ENCODE results near the gene SF3B6. TPM values are rescaled to one million over a fixed set of nuclear protein-coding genes. Genes with fewer than 3 reads are reported as not detected.

Gene SF3B6
- total RNA-seq, 1 donor = 146 TPM

- H3K4me3 ChIP-seq (ENCODE audit: low read depth, low read length) = no peak overlapping the region
- no peak for TF ChIP-seq CTCF (IDR thresholded peaks at IDR 0.05; ENCODE audit: insufficient read depth, low read depth, low read length)
Measured at GRCh38 chr2:24052951-24053350, 23.2 kb downstream of the SF3B6 start.

GRCh38 chr2:24051833-24052232 is 24.3 kb downstream of the SF3B6 start:
- DNase-seq (ENCODE audit: low read depth) = no peak
- no peak for TF ChIP-seq CTCF (IDR thresholded peaks at IDR 0.05; ENCODE audit: insufficient read depth, low read depth, low read length)
- H3K4me3 ChIP-seq (ENCODE audit: low read depth, low read length) = no peak overlapping the region

More at GRCh38 chr2:24052951-24053350, 23.2 kb downstream of the SF3B6 start:
- DNase-seq (ENCODE audit: low read depth) = no peak

- TF ChIP-seq CTCF (IDR thresholded peaks at IDR 0.05; ENCODE audit: insufficient read depth, low read depth, low read length) = no peak
- H3K4me3 ChIP-seq (ENCODE audit: low read depth, low read length) = peak overlapping the region; percentile 73
- peak; percentile 8 for DNase-seq (ENCODE audit: low read depth)
Measured at GRCh38 chr2:24050041-24050979, 25.8 kb downstream of the SF3B6 start.

- peak; percentile 46 for DNase-seq (ENCODE audit: low read depth)
- H3K4me3 ChIP-seq (ENCODE audit: low read depth, low read length) = peak within 1 kb of the TSS; percentile 73
- no peak for TF ChIP-seq CTCF (IDR thresholded peaks at IDR 0.05; ENCODE audit: insufficient read depth, low read depth, low read length)
Measured at GRCh38 chr2:24049485-24050021, 26.6 kb downstream of the SF3B6 start, which contains the start of gene FKBP1B. TSS of gene FKBP1B (plus strand) at chr2:24049741. CDS start at chr2:24049850, 109 bp downstream.

- no peak for TF ChIP-seq CTCF (IDR thresholded peaks at IDR 0.05; ENCODE audit: insufficient read depth, low read depth, low read length)
- H3K4me3 ChIP-seq (ENCODE audit: low read depth, low read length) = peak overlapping the region; percentile 73
- no peak for DNase-seq (ENCODE audit: low read depth)
Measured at GRCh38 chr2:24048769-24049484, 27.2 kb downstream of the SF3B6 start.

GRCh38 chr2:24047703-24048033 is 28.5 kb downstream of the SF3B6 start:
- no peak overlapping the region for H3K4me3 ChIP-seq (ENCODE audit: low read depth, low read length)
- DNase-seq (ENCODE audit: low read depth) = no peak
- no peak for TF ChIP-seq CTCF (IDR thresholded peaks at IDR 0.05; ENCODE audit: insufficient read depth, low read depth, low read length)
